Right ventricle myocardium inferior (tissue), 1 donor: ENCODE measurements around the gene GRB7. TPM values are rescaled to one million over a fixed set of nuclear protein-coding genes. Genes with fewer than 3 reads are reported as not detected.
"Not testable (repeated sequence)": the region's sequence is repeated elsewhere in the genome, so short reads cannot be mapped to it uniquely, and the experiment has no call there.

Source experiments
- ATAC-seq: fragments of 200-7000 bp; cut with Tn5 transposase; one replicate; pipeline ENCODE4 v1.9.1; 2020; ENCODE audit warnings: mild to moderate bottlenecking, moderate library complexity
- DNase-seq: peaks from one replicate; pipeline ENCODE4 v3.0.0; 2021; ENCODE audit errors: missing footprints
- intact Hi-C: fragments of 100-400 bp; cut with DNase I; formaldehyde crosslinking; loops from one replicate; pipeline ENCODE4 v1.11.0; 2022
- total RNA-seq: library from RNA; stranded (reverse); fragmentation: NEBNext Ultra II Directional; extraction: Animal tissue kit (Norgen Biotek cat#: 25700); gene quantifications from one replicate; pipeline ENCODE4 v1.2.1, GENCODE V29; 2021
- donor health status: DM: no; HTN: yes; CAD: no; lungs with severe emphysema.

Gene GRB7
- total RNA-seq, 1 donor from 2014 or later = 2.4 TPM

DNA sequence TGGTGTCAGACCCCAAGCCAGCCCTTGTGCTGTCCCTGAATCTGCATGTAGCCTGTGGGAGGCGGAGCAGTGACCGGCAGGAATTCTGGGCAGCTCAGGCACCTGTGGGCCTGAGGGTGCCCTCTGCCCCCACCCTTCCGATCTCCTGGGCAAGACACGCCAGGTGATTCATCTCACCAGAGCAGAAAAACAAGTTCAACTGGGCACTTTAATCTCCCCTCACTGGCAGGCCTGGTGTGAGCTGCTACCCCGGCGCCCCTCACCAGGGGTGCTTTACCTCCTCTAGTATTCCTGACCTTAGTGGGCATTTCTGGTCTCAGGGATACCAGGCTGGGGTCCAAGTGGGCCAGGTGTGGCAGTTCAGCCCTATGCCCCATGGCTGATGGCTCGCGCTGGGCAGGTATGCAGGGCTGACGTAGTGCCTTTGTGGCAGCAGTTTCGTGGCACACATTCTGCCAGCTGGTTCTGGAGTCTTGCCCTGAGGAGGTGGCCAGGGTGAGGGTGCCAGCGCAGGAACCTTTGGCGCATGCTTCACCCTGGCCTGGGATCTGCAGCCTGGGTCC lies 31.9 kb upstream of the GRB7 start:
- DNase-seq (no peak), ATAC-seq (peak; percentile 58)
- intact Hi-C loops = no loop called here

DNA sequence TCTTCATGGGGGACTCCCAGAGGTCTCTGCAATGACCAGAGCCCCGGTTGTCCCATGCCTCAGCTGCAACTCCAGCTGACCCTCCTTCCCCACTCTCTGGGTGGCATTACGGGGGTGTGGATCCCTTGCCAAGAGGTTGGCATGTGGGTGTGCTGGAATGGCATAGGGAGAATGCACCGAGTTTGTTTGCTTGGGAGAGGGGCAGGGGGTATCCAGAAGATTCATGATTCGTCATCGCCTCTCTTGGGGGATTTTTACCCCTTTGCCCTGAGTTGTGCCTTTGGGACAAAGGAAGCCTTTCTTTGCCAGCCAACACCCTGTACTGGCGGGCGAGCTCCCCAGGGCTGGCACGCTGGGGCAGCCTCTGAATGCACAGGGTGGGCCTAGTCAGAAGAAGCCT lies 31.4 kb upstream of the GRB7 start:
- ATAC-seq (peak; percentile 1), DNase-seq (no peak)
- intact Hi-C loops = no loop called here

DNA sequence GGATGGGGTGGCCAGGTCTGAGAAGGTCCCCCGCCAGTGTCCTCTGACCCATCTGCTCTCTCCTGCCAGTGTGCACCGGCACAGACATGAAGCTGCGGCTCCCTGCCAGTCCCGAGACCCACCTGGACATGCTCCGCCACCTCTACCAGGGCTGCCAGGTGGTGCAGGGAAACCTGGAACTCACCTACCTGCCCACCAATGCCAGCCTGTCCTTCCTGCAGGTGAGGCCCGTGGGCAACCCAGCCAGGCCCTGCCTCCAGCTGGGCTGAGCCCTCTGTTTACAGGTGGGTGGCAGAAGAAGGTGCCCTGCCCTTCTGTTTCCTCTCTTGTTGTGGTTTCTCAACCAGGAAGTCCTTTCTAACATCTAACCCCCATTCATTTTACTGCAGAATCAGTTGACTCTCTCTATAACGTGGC lies 30.8 kb upstream of the GRB7 start:
- ATAC-seq (no peak), DNase-seq (no peak)
- intact Hi-C loops = no loop called here

DNA sequence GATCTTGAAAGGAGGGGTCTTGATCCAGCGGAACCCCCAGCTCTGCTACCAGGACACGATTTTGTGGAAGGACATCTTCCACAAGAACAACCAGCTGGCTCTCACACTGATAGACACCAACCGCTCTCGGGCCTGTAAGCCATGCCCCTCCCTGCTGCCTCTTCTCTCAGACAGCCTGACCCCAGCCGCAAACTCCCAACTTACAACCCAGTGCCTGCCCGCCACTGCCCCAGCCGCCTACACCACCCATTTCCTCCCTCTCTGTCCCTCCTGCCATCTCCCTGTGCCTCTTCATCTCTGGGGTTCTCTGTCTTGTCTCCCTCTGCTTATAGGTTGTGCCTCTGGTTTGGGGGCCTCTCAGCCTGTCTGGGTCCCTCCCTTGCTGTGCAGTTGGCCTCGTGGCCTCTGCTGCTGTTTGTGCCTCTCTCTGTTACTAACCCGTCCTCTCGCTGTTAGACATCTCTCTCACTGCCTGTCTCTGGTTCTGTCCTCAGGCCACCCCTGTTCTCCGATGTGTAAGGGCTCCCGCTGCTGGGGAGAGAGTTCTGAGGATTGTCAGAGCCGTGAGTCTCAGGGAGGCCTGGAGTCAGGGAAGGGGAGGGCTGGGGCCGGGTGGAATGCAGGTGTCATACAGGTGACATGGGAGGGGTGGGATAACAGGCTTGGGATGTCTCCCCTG lies 28.3 kb upstream of the GRB7 start:
- ATAC-seq = no peak
- DNase-seq = no peak
- intact Hi-C loops = no loop called here

DNA sequence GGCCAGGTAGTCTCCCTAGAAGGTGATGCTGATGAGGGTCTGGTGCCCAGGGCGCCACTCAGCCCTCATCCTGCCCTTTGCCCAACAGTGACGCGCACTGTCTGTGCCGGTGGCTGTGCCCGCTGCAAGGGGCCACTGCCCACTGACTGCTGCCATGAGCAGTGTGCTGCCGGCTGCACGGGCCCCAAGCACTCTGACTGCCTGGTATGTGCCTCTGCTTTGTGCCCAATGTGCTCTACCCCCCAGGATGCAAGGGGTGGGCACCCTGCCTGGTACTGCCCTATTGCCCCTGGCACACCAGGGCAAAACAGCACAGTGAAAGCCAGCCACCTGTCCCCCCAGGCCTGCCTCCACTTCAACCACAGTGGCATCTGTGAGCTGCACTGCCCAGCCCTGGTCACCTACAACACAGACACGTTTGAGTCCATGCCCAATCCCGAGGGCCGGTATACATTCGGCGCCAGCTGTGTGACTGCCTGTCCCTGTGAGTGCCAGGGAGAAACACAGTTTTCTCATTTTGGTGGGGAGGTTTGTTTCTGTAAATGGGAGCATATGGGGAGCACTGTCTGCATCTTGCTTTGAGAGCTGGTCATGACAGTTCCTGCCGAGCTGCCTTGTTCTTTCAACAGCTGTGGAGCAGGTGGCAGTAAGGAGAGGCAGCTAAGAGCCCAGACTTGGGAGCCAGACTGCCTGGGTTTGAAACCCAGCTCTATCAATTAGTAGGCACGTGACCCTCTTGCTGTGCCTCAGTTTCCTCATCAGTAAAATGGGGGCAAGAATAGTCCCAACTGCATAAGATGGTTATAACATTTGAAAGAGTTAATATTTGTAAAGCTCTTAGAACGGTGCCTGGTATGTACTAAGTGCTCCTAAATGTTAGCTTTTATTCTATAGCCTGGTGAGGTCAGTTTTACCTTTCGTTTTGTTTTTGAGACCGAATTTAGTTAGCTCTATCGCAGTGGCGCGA lies 27.5 kb upstream of the GRB7 start:
- intact Hi-C loops = no loop called here
- ATAC-seq = no peak
- no peak for DNase-seq

DNA sequence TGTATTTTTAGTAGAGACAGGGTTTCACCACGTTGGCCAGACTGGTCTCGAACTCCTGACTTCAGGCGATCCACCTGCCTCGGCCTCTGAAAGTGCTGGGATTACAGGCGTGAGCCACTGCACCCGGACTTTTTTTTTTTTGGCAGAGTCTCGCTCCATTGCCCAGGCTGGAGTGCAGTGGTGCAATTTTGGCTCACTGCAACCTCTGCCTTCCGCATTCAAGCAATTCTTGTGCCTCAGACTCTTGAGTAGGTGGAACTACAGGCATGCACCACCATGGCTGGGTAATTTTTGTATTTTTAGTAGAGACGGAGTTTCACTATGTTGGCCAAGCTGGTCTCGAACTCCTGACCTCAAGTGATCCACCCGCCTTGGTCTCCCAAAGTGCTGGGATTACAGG lies 26.7 kb upstream of the GRB7 start:
- ATAC-seq, intact Hi-C loops: not testable (repeated sequence)

DNA sequence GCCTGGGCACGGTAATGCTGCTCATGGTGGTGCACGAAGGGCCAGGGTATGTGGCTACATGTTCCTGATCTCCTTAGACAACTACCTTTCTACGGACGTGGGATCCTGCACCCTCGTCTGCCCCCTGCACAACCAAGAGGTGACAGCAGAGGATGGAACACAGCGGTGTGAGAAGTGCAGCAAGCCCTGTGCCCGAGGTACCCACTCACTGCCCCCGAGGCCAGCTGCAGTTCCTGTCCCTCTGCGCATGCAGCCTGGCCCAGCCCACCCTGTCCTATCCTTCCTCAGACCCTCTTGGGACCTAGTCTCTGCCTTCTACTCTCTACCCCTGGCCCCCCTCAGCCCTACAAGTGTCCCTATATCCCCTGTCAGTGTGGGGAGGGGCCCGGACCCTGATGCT lies 25.9 kb upstream of the GRB7 start:
- ATAC-seq (no peak), DNase-seq (no peak)
- intact Hi-C loops = no loop called here

More for the DNA sequence above, 26.7 kb upstream of the GRB7 start:
- not testable (repeated sequence) for DNase-seq

DNA sequence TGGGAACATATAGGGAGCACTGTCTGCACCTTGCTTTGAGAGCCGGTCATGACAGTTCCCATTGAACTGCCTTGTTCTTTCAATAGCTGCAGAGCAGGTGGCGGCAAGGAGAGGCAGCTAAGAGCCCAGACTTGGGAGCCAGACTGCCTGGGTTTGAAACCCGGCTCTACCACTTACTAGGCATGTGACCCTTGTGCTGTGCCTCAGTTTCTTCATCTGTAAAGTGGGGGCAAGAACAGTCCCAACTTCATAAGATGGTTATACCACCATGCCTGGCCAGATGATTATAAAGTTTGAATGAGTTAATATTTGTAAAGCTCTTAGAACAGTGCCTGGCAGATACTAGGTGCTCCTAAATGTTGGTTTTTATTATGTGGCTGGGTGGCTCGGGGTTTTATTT lies 23.5 kb upstream of the GRB7 start:
- no peak for ATAC-seq
- intact Hi-C loops = no loop called here

DNA sequence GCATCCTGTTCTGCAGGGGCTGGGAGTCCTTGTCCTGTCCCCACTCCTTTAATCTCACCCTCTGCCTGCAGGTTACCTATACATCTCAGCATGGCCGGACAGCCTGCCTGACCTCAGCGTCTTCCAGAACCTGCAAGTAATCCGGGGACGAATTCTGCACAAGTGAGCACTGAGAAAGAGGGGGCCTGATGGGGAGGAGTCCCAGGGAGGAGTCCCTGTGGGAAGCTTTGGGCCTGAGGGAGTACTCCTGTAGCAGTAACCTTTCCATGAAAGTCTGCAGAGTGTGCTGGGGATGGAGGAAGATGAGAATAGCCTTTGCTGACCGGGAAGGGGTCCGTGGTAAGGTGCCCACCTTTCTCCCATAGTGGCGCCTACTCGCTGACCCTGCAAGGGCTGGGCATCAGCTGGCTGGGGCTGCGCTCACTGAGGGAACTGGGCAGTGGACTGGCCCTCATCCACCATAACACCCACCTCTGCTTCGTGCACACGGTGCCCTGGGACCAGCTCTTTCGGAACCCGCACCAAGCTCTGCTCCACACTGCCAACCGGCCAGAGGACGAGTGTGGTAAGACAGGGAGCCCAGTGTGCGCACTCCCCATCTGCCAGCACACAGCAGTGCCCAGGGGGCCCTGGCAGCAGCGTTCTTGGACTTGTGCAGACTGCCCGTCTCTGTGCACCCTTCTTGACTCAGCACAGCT lies 22.2 kb upstream of the GRB7 start:
- ATAC-seq (no peak), DNase-seq (no peak)
- intact Hi-C loops = no loop called here

More for the DNA sequence above, 23.5 kb upstream of the GRB7 start:
- DNase-seq = no peak

DNA sequence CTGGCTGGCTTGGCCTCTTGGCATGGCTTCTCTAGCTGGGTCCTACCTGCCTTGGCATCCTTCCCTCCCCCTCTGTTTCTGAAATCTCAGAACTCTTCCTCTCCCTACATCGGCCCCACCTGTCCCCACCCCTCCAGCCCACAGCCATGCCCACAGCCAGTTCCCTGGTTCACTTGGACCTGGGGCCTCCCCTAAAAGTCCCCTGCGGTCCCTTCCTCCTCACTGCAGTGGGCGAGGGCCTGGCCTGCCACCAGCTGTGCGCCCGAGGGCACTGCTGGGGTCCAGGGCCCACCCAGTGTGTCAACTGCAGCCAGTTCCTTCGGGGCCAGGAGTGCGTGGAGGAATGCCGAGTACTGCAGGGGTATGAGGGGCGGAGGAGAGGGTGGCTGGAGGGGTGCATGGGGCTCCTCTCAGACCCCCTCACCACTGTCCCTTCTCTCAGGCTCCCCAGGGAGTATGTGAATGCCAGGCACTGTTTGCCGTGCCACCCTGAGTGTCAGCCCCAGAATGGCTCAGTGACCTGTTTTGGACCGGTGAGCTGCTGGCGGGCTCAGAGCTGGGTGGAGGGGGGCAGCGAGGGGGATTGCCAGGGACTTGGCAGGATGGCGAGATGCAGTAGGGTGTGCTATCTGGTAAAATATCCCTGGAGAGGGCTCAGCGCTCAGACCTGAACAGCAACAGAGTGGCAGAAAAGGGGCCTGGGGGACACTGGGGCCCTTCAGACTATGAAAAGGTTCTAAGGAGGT lies 21.5 kb upstream of the GRB7 start:
- DNase-seq (no peak), ATAC-seq (peak; percentile 62)
- intact Hi-C loops = no loop called here

DNA sequence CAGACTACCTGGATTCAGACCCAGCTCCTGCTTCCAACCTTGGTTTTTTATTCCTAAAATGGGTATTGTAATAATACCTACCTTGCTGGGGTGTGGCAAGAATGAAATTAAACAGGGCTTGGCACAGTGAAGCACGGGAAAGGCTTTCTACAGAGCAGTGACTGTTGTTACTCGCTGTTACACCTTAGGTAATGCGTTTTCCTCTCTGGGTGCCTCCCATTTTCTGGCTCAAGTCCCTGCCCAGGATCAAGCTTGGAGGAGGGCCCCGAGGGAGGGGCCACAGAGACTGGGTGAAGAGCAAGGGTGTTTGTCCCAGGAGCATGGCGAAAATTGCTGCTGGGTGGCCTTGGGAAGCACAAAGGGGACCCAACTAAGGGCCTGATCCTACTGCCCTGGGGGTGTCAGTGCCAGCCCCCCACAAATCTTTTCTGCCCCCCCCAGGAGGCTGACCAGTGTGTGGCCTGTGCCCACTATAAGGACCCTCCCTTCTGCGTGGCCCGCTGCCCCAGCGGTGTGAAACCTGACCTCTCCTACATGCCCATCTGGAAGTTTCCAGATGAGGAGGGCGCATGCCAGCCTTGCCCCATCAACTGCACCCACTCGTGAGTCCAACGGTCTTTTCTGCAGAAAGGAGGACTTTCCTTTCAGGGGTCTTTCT lies 20.7 kb upstream of the GRB7 start:
- DNase-seq (no peak), ATAC-seq (peak; percentile 62)
- intact Hi-C loops = no loop called here

DNA sequence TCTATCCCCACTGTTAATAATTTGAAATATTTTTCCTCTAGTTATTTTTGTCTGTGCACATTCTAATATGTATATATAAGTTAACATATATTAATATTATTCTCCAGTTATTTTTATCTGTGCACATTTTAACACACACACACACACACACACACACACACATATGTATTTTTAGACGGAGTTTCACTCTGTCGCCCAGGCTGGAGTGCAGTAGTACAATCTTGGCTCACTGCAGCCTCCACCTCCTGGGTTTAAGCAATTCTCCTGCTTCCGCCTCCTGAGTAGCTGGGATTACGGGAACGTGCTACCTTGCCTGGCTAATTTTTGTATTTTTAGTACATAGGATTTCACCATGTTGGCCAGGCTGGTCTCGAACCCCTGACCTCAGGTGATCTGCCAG lies 20.1 kb upstream of the GRB7 start:
- ATAC-seq (no peak), DNase-seq (no peak)
- intact Hi-C loops = no loop called here

DNA sequence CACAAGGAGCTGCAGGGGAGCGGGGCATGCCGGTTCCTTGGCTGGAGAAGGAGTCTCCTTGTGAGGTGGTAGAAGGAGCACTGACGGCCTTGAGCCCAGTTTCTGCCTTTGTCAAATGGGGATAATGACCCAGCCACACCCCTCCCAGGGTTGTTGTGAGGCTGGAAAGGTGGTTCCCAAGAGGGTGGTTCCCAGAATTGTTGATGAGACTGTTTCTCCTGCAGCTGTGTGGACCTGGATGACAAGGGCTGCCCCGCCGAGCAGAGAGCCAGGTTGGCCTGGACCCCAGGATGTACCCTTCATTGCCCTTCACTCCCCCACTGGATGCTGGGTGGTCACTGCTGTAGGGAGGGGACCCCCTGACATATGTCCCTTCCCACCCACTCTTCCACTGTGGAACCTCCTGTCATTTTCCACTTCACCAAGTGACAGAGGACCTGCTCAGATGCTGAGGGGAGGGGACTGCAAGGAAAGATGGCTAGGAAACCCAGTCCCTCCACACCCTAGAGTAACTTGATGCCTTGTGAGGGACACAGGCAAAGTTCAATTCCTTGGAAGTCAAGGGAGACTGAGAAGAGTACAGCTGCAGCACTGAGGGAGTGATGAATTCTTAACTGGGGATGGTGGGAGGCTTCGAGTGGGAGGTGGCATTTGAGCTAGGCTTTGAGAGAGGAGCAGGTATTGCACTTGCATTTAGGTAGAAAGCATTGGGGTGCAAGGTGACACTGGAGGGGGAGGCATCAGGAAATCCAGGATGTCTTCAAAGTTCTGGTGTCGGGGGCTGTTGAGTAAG lies 18.0 kb upstream of the GRB7 start:
- ATAC-seq (no peak), DNase-seq (no peak)
- intact Hi-C loops = no loop called here

DNA sequence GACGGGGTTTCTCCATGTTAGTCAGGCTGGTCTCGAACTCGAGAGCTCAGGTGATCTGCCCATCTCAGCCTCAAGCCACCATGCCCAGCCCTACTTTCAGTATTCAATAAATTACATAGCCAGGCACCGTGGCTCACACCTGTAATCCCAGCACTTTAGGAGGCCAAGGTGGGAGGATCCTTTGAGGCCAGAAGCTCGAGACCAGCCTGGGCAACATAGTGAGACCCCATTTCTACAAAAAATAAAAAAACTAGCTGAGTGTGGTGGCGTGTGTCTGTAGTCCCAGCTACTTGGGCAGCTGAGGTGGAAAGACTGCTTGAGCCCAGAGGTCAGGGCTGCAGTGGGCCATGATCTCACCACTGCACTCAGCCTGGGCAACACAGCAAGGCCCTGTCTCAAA lies 15.6 kb upstream of the GRB7 start:
- intact Hi-C loops = no loop called here
- DNase-seq = no peak
- ATAC-seq = no peak

DNA sequence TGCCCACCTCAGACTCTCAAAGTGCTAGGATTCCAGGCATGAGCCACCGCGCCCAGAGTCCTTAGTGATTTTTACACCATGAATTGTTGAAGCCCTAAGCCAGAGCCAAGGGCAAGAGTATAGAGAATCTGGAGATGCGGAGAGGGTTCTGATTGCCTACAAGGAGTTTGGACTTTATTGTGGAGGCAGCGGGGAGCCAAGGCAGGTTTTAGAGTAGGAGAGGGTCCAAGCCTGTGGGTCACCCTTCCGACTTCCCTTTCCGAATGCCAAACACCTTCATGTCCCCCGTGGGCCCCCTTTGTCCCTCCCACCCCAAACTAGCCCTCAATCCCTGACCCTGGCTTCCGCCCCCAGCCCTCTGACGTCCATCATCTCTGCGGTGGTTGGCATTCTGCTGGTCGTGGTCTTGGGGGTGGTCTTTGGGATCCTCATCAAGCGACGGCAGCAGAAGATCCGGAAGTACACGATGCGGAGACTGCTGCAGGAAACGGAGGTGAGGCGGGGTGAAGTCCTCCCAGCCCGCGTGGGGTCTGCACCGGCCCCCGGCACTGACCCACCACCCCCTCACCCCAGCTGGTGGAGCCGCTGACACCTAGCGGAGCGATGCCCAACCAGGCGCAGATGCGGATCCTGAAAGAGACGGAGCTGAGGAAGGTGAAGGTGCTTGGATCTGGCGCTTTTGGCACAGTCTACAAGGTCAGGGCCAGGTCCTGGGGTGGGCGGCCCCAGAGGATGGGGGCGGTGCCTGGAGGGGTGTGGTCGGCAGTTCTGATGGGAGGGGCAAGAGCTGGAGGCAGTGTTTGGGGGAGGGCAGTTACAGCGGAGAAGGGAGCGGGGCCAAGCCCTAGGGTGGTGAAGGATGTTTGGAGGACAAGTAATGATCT lies 14.5 kb upstream of the GRB7 start:
- intact Hi-C loops = no loop called here
- no peak for ATAC-seq
- no peak for DNase-seq

DNA sequence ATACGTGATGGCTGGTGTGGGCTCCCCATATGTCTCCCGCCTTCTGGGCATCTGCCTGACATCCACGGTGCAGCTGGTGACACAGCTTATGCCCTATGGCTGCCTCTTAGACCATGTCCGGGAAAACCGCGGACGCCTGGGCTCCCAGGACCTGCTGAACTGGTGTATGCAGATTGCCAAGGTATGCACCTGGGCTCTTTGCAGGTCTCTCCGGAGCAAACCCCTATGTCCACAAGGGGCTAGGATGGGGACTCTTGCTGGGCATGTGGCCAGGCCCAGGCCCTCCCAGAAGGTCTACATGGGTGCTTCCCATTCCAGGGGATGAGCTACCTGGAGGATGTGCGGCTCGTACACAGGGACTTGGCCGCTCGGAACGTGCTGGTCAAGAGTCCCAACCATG lies 13.0 kb upstream of the GRB7 start:
- ATAC-seq = no peak
- intact Hi-C loops = no loop called here
- no peak for DNase-seq
